HUES6 (cell line): ENCODE data around the gene ADGRF5.

Experiments used
- H3K27ac ChIP-seq: 2 replicates; pipeline ENCODE4 v1.7.0; 2013; ENCODE audit warnings: low read depth, mild to moderate bottlenecking, low read length, inconsistent platforms
- H3K27me3 ChIP-seq: 2 replicates; pipeline ENCODE4 v1.6.1; 2013; ENCODE audit warnings: low read length; ENCODE audit not compliant: control insufficient read depth, insufficient read depth
- H3K36me3 ChIP-seq: 2 replicates; pipeline ENCODE4 v1.6.1; 2013; ENCODE audit warnings: low read length; ENCODE audit not compliant: control insufficient read depth, insufficient read depth
- H3K4me1 ChIP-seq: 2 replicates; pipeline ENCODE4 v1.6.1; 2013; ENCODE audit warnings: low read length; ENCODE audit not compliant: control insufficient read depth, insufficient read depth
- H3K4me3 ChIP-seq: 2 replicates; pipeline ENCODE4 v1.5.1; 2013; ENCODE audit warnings: low read depth, low read length
- H3K9ac ChIP-seq: one replicate; pipeline ENCODE4 v1.6.1; 2013; ENCODE audit warnings: mild to moderate bottlenecking, low read length
- H3K9me3 ChIP-seq: 2 replicates; pipeline ENCODE4 v1.6.1; 2013; ENCODE audit warnings: low read depth, low read length; ENCODE audit not compliant: control insufficient read depth, insufficient read depth

Gene ADGRF5

GRCh38 chr6:46819561-46819960 lies 102.2 kb downstream of the ADGRF5 start:
- H3K4me1 ChIP-seq, result no peaks in the 10 kb centered on the region
- H3K27ac ChIP-seq, result no peak overlapping the region
- no peaks in the 10 kb centered on the region for H3K27me3 ChIP-seq
- H3K36me3 ChIP-seq, result no peaks in the 10 kb centered on the region
- H3K9me3 ChIP-seq, result no peaks in the 10 kb centered on the region; the same call in 1 of the 2 replicates
- no peak overlapping the region for H3K4me3 ChIP-seq
- no peak overlapping the region for H3K9ac ChIP-seq

DNA sequence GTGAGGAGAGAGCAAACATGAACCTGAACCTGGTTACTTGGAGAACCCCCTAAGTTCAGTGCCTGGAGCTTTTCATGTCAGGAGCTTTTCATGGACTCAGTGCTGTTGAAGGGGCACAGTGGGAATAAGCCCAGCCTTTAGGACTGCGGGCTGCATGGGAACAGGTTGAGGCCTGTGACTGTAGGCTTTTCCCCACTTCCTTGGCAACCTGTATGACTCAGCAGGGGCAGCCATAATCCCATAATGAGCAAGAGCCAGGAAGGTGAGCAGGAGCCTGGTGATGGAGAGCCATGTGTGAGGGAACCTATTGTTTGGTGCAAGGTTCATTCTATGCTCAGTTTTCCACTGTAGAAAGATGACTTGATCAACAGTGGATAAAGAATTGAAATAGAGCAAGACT lies 105.1 kb downstream of the ADGRF5 start:
- H3K9me3 ChIP-seq, result no peaks in the 10 kb centered on the region; the same call in 1 of the 2 replicates
- H3K4me1 ChIP-seq, result no peaks in the 10 kb centered on the region
- H3K27me3 ChIP-seq, result no peaks in the 10 kb centered on the region
- no peak overlapping the region for H3K4me3 ChIP-seq
- H3K36me3 ChIP-seq, result no peaks in the 10 kb centered on the region
- no peak overlapping the region for H3K9ac ChIP-seq
- H3K27ac ChIP-seq, result no peak overlapping the region

- no peaks in the 10 kb centered on the region for H3K4me1 ChIP-seq
- H3K27ac ChIP-seq, result no peak overlapping the region
Measured at GRCh38 chr6:46815130-46815529, 106.6 kb downstream of the ADGRF5 start.

GRCh38 chr6:46808806-46809205 lies 112.9 kb downstream of the ADGRF5 start:
- Histone ChIP-seq H3K9me3 (no peaks in the 10 kb centered on the region), H3K4me1 (no peaks in the 10 kb centered on the region), H3K4me3 (no peak overlapping the region), H3K27me3 (no peaks in the 10 kb centered on the region), H3K9ac (no peak overlapping the region), H3K27ac (no peak overlapping the region), H3K36me3 (no peaks in the 10 kb centered on the region)

More at GRCh38 chr6:46815130-46815529, 106.6 kb downstream of the ADGRF5 start:
- H3K9ac ChIP-seq, result no peak overlapping the region
- H3K9me3 ChIP-seq, result no peaks in the 10 kb centered on the region; the same call in 1 of the 2 replicates
- H3K27me3 ChIP-seq, result no peaks in the 10 kb centered on the region
- no peaks in the 10 kb centered on the region for H3K36me3 ChIP-seq
- no peak overlapping the region for H3K4me3 ChIP-seq
